ENCODE results near the gene CHRDL2.

DNA sequence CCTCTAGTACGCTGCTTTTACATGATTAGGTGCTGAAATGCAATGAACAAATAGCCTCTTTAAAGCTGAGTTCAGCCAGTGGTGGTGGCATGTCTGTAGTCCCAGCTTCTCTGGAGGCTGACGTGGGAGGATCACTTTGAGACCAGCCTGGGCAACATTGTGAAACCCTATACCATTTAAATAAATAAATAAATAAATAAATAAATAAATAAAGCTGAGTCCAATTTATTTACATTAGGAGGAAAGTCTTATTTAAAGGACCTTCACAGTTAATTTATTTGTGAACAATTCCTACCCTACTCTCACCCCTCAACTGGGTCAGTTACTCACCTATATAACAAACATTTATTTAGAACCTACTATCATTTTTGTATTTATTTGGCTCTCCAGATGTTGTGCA is 4.8 kb upstream of the CHRDL2 start:
- TF ChIP-seq, protein P1, sequence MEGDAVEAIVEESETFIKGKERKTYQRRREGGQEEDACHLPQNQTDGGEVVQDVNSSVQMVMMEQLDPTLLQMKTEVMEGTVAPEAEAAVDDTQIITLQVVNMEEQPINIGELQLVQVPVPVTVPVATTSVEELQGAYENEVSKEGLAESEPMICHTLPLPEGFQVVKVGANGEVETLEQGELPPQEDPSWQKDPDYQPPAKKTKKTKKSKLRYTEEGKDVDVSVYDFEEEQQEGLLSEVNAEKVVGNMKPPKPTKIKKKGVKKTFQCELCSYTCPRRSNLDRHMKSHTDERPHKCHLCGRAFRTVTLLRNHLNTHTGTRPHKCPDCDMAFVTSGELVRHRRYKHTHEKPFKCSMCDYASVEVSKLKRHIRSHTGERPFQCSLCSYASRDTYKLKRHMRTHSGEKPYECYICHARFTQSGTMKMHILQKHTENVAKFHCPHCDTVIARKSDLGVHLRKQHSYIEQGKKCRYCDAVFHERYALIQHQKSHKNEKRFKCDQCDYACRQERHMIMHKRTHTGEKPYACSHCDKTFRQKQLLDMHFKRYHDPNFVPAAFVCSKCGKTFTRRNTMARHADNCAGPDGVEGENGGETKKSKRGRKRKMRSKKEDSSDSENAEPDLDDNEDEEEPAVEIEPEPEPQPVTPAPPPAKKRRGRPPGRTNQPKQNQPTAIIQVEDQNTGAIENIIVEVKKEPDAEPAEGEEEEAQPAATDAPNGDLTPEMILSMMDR (IDR thresholded peaks at IDR 0.05; ENCODE audit: insufficient read depth, low read length, poor library complexity, severe bottlenecking), result no peak
- no peak for TF ChIP-seq EZH2phosphoT487 (conservative IDR thresholded peaks at IDR 0.05; ENCODE audit: low read length)

Measured in SU-DHL-6 (cell line).